A204.1 (cell line): ENCODE results near the gene HEYL.

Experiments used
- FAIRE-seq: peaks from 2 replicates; lab custom pipeline; 2012; peaks lifted over from hg19 to GRCh38; lab: Jason Lieb, UNC

HEYL gene

DNA sequence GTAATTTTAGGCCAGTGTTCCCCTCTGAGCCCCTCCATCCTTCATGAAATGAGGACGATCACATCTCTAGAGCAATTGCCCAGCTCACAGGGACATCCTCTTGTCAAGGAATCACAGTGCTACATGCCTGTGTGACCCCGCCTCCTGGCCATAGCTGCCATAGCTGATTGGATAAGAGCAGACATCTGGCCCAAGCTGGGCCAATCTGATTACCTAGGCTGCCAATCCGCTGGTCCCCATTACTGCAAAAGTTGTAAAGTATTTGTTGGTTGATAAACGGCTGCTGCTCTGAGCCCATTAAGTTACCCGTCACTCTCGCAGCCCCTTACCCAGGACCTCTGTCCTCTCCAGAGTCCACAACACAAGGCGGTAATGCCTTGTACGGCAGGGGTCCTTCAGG, 24.1 kb upstream of the HEYL start:
- FAIRE-seq: no peak

DNA sequence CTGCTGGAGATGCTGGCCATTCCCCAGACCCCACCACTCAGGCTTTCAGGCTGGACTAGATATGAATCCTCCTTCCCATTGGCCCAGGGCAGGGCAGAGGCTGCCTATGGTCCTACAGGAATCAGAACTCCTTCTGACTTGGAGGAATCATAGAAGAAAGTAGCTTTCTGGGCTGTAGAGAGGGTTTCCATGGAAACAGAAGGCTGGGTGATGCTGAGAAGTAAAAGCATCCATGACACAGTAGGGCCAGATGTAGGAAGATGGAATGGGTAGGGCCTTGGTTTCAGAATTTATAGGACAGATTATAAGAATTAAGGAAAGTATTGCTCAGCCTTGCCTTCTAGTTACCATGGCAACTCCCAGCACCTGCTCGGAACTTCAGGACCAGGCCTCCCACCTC, 23.4 kb upstream of the HEYL start:
- FAIRE-seq: no peak

DNA sequence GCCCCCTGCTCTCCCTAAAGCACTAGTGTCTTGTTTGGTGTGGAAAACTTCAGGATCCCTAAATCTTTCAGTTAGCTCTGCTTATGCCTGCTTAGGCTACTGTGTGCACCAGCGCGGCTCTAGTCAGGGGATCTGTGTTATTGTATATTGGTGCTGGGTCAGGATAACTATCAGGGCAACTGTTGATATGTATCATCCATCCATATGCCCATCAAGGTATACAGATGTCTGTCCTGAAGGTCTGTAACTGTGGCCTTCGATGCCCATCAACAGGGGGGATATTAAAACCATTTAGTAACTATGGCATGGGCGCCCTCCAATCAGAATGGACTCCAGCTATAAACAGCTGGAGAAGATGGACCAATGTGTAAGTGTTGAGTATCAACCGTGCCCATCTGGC, 20.1 kb upstream of the HEYL start:
- no peak for FAIRE-seq

DNA sequence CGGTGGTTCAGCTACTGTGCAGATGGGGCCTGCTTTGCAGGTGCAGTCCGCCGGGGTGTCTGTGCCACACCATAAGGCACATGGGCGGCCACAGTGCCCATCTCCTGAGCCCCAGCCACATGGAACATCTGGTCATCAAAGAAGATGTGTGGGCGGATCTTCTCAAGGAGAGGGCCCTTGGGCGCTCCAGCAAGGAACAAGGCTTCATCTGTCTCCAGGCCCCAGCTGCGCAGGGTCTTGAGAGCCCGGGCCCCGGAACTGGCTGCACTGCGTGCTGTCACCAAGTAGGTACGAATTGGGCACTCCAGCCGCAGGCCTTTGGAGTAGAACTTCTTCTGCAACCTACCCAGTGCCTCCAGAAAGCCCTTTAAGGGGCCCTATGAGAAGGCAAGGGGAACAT, 19.7 kb upstream of the HEYL start:
- no peak for FAIRE-seq

DNA sequence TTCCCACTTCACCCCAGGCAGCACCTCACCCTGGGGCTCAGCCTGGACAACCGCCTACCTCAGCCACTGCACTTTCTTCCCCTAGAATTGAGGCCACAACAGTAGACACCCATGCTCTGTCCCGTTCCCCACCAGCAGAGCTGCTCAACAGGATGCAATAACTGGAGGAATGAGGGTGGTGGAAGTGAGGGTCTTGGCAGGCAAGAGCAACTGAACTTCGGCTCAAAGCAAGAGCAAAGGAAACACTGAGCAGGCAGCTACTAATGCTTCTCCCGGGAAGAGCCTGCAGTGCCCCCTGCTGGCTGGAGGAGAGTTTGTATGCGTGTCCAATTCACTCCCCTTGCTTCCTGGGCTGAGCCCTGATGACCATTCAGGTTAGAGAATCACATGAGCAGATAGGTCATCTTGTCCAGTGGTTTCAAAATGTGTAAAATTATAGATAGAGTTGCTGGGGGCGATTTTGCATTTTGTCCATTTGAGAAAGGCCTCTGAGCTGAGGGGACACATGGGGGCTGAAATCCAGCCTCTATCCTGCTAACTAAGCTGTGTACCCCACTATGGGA, 18.6 kb upstream of the HEYL start:
- FAIRE-seq: no peak

DNA sequence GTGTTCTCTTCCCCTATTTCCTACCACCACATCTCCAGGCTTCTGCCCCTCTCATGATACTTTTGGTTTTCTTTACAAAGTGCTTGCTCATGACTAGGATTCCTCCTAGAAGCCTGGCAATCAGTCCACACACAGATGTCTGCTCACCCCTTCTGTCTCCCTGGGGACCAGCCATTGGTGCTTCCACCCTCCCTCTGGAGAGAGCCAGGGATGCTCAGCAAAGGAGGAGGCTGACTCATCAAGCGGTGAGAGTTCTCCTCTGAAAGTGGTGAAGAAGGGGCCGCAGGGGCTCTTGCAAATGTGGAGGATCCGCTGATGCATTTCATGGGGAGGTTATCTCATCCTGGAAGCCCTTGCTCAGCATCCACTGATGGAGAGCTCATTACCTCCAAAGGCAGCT, 18.0 kb upstream of the HEYL start:
- no peak for FAIRE-seq

DNA sequence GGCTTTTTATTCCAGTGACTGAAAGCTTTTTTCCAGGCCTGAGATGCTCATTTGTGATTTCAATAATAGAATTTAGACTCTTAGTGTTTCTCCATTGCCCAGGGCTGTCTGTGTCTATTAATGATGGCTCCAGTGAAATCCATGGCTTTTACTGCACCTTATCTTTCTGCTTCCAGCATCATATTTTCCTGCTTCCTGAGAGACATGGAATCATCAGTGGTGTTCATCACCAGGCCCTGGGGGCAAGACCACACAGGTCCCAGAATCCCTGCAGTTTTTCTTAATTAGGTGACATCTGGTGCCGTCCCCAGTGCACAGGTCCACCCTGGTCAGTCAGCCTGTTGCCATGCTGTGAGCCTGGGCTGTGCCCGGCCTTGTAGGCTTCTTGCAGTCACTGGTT, 16.9 kb upstream of the HEYL start:
- FAIRE-seq: no peak

DNA sequence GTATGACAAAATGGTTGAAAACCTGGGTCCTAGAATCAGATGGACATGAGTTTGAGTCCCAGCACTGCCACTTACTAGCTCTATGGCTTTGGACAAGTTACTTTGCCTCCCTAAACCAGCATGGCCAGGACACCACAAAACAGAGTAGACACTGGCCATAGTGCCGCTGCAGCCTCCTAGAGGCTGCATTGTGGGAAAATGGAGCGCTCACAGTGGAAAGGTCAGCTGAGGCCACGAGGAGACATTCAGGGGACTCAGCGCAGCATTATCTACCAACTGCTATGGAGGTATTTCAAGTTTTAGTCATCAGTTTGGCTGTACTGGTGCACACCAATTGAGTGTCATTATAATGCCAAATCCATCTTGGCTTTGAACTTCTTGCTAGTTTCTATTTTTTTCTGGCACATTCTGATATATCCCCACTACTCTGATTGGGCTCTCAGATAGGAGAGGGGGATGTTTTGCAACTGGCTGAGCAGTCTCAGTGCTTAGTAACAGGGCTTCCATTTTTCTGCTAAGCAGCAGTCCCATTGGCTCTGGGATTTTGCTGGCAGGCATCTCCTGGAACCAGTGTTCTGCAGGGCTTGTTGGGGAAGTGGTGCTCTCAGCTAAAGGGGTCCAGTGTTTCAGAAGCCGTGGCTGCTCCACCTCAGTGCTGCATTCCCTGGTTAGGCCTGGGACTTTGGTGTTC, 16.3 kb upstream of the HEYL start:
- FAIRE-seq: no peak

DNA sequence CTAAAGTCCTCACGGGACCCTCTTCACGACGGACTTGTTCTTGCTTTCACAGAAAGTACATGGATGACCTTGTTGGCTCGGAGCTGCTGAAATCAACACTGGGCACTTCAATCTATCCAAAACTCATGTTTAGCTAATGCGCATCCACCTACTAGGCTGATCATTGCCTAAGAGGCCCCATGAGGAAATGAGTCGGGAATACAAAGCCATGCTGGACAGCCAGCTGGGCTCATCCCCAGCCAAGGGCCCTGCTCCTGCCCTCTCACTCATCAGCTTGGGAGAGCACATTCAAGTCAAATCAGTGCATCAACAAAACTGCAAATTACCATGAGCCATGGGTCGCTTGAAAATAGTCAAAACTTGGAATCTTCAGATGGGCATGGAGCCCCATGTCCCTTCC, 14.8 kb upstream of the HEYL start:
- no peak for FAIRE-seq

DNA sequence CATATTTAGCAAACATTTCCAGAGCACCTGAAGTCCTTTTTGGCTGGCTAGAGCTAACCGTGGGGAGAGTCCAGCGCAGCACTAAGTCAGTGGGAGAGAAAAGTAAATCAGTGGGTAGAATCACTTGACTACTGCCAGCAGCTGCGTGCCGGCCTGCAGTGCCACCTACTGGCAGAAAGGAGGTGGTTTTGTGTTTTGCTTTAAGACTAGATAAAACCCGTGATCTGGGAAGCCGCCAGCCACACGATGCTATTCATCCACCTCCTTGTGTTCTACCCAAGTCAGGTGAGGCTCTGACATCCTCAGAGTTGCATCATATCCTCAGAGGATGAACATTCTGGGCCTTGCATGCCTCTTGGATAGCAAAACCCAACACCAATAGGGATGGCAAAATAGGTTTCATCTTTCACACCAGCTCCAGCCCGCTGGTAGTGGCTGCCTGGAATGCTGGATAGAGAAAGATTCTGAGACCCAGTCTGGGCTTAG, 14.1 kb upstream of the HEYL start:
- no peak for FAIRE-seq

DNA sequence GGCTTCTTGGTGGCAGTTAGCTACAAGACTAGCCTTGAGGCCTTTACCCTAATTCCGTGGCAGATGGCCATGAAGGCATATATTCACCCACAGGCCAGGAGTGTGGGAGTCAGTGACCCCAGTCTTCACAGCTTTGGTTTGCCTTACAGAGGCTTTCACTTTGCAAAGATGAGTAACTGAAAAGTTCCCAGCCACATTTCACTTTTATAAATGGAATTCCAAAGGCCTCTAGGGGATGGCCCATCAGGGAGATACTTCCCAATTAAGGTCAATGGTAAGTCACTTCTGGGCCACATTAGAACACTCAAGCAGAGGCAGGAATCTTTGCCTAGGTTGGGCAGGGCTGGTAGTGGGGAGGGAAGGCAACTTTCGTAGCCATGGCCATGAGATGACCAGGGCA, 13.1 kb upstream of the HEYL start:
- no peak for FAIRE-seq

DNA sequence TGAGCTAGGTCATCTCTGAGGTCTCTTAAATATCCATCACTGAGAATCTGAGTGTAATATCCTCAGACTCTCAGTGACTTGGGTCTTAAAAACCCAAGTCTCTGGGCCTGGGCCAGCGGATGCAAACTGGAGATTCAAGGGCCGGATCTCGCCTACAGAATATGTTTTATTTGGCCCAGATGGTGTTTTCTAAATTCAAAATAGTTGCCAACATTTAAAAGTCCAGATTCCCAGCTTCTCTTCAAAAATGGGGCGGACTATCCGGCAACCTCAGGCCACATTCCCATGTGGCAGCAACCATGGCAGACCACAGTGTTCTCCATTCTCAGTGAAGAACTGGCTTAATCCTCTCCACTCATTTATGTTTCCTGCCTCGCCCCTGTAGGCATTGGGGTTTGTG, 12.7 kb upstream of the HEYL start:
- no peak for FAIRE-seq

DNA sequence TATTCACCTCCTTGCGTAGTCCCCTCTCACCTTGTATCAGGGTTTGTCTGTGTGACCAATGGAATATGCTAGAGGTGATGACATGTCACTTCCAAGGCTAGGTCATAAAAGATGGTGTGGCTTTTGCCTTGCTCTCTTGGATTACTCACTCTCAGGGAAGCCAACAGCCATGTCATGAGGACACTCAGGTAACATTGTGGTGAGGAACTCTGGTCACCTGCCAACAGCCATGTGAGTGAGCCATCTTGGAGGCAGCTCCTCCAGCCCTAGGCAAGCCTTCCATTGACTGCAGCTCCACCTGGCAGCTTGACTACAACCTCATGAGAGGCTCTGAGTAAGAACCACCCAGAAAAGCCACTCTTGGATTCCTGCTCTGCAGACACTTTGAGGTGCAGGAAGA, 11.0 kb upstream of the HEYL start:
- no peak for FAIRE-seq

DNA sequence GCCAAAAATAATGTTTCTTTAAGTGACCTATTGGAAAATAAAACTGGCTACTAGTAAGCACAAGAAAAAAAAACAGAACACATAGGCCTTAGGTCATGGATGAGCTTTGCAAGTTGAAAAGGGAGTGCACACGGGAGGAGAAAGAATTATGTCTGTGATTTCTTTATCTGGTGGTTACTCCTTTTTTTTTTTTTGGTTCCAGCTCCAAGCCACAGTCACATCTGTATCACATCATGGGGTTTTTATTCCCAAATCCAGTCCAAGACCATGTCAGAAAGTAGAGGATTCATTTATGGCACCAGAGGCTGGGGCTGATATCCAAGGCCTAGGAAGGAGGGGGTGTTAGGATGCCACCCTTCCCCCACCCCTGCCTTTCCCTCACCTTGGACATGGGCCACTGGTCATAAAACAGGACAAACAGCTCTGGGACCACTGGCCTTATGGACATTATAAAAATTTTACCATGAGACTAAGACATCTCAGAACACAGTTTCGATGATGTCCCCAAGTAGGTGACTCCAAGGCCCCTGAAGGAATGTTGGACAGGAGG, 10.3 kb upstream of the HEYL start:
- no peak for FAIRE-seq

DNA sequence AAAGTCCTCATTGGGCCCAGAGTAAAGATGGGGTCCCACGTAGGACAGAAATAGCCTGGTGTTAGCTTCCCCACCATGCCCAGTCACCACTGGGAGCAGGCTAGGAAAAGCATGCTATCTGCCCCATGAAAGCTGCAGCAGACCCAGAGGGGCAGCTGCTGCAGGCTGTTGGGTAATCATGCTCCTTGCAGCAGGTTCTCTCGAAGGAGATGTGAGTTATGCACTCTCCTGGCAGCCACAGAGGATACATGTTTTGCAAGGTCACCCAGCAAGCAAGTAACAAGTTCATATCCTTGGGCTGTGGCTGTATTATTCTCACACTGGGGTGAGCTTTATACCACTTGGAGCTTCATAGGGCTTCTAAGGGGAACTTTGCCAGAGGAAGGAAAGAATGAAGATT, 9.1 kb upstream of the HEYL start:
- no peak for FAIRE-seq

DNA sequence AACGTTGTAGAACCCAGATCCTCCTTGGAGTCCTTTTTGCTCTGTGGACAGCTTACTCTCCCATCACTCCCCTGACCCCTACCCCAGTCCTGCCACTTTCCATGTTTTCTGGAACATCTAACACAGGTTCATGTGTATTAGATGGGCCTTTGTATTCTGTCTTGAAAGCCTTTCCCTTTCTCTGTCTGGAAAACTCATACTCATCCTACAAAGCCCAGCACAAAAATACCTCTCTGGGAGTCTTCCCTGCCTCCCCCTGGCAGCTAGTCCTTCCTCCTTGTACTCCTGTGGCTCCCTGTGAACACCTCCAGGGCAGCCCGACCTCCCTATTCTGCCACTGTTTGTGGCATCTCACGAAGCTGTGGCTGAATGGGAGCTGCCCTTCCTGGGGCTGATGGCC, 7.8 kb upstream of the HEYL start:
- FAIRE-seq: no peak

DNA sequence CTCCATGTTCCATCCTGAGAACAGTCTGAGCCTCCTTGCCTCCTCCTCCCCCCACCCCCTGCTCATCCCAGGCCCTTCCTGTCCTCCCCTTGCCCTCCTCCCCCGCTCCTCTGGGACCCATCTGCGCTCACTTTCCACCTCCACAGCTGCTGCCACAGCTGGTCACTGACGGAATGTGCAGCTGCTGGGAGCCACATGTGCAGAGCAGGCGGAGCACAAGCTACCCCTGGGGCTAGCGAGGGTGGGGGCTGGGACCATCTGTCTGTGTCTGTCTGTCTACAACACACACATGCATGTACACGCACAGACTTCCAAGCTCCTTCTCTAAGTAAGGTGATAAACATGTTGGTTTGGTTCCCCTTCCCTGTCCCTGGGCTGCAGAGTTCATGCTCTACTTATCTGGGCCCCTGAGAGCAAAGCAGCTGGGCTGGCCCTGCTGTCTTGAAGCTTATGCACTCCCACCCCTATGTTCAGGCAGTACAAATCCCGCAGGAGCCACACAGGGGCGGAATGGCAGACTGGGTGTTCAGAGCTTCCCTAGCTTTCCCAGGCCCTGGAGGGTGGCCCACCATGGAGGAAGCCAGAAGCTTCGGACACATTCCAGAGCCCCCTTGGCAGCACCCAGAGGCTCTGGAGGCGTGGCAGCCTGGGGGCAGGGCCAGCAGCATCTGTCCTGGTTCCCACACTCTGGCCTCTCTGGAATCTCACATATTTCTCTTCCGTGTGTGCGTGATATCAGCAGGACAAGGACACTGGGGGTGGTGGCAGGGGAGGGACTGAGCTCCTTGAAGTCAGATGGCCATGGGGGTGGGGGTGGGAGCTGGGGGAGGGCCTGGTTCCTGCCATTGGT, 7.0 kb upstream of the HEYL start:
- FAIRE-seq: no peak

DNA sequence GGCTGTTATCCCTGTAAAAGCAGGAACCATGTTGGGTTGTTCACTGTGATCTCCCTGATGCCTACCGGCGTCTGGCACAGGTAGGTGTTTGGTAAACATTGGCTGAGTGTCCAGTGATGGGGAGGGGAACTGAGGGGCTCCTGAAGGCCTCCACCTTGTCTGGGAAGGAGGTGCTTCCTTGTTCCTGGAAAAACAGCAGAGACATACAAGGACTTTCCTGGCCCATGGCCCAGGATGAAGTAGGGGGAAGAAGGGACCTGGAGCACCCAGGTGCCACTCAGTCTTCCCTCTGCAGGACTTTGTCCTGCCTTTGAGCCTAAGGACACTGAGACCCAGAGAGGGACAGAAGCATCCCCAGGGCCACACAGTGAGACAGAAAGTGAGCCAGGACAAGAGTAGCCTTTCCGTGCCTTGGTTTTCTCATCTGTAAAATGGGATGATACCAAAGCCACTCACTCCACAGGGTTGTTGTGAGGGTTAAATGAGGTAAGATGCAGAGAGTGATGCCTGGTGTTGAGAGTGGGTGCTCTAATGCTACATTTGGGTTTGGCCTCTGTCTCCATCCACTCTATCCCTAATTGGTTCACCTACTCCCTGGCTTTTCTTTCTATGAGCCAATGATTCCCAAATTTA, 6.1 kb upstream of the HEYL start:
- FAIRE-seq: no peak

DNA sequence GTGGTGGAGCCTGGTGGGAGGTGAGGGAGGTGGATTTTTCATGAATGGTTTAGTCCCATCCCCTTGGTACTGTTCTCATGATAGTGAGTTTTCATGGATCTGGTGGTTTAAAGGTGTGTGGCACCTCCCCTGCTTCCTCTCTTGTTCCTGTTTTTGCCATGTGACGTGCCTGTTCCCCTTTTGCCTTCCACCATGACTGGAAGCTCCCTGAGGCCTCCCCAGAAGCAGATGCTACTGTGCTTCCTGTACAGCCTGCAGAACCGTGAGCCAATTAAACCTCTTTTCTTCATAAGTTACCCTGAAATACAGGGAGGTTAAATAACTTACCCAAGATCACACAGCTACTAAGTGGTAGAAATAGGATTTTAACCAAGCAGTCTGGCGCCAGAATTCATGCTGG, 4.3 kb upstream of the HEYL start:
- no peak for FAIRE-seq

DNA sequence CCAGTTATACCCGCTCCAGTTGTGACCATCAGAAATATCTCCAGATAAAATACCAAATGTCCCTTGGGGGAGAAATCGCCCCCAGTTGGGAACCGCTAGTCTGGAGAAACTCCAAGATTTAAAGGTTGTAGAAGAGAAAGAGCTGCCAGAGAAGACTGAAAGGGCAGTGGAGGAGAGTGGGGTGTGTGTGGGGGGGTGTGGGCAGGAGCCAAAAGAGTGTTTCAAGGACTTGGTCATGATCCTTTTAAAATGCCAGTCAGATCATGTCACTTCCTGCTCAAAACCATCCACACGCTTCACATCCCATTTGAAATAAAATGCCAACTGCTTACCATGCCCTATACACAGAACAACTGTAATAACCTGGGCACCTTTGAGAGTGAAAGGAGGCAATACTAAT, 3.4 kb upstream of the HEYL start:
- FAIRE-seq: no peak

DNA sequence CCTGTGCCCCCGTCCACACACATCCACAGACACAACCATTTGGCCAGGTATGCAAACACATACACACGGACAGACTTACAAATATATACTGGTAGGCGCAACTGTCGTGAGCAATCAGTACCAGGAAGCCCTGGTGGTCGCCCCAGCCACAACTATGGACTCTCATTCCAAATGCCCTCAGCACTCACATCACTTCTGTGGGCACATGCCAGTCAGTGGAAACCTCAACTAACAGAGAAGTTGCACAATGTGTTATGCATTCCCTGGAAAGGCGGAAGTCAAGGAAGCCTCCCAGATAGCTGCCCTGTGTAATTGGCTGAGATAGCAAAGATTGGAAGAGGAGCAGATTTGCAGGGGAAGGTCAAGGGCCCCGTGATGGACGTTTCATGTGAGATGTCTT, 1.4 kb upstream of the HEYL start:
- no peak for FAIRE-seq

DNA sequence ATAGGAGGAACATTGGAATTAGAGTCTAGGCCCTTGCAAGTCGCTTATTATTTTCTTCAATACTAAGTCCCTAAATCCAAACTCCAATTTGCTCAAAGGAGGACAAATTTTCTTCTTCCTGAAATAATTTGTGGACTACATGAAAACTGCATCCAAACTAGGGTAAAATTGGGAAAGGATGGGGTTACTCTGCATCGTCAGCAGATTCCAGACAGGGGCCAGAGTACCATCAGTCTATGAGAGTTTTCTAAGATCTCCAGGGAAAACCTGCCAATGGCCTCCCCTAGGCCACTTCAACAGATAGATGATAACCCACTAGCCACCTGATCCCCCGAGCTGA, 508 bp downstream of the HEYL start:
- no peak for FAIRE-seq

DNA sequence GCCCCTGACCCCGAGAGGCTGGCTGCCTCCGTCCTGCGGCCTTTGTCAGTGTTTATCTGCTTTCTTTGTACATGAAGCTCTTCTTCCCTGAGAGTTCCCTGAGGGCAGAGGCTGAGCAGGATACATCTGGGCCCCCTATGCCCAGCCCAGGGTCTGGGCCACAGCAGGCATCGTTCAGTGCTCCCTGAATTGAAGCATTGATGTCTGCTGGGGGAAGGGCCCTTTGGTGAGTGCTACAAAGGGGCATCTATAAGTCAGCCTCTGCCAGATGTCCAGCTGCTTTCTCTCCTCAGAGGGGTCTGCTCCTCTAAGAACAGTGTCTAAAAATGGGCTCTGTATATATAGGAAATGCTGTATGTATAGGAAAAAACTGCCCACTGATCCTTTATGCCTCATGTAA, 2.1 kb downstream of the HEYL start:
- FAIRE-seq: no peak
